Stimulated activated CD8-positive, alpha-beta memory T cell treated with anti-CD3 and anti-CD28 coated beads, Interleukin-2, amount 100 ng/mL, for 48 hours (primary cell): ENCODE measurements around the gene SNAP29.
"Not testable (repeated sequence)": the region's sequence is repeated elsewhere in the genome, so short reads cannot be mapped to it uniquely, and the experiment has no call there.

Experiments used
- DNase-seq, 2 donors: peaks; one replicate each; pipeline ENCODE4 v3.0.0-alpha.2; 2020; ENCODE audit warnings: low read depth in 2 of 2

The SNAP29 gene

DNA sequence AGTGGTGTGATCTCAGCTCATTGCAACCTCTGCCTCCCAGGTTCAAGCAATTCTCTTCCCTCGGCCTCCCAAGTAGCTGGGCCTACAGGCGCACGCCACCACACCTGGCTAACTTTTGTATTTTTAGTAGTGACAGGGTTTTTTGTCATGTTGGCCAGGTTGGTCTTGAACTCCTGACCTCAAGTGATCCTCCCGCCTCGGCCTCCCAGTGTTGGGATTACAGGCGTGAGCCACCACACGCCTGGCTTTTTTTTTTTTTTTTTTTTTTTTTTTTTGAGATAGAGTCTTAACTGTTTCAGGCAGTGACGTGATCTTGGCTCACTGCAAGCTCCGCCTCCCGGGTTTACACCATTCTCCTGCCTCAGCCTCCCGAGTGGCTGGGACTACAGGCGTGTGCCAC is 71.6 kb downstream of the SNAP29 start:
- not testable (repeated sequence) for DNase-seq

DNA sequence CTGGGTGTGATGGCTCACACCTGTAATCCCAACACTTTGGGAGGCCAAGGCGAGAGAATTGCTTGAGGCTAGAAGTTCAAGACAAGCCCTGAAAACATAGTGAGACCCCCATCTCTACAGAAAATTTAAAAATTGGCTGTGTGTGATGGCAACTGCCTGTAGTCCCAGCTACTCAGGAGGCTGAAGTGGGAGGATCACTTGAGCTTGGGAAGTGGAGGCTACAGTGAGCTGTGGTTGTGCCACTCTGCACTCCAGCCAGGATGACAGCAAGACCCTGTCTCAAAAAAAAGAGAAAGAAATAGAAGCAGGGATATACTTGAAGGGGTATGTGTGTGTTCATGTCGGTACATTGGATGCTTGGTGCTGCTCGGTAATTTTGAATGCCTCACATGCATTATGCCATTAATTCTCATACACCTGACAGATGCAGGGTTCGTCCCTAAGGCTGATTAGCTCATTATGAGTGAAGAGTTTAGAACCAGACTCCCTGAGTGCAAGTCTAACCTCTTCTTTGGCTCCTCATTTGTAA is 72.4 kb downstream of the SNAP29 start:
- DNase-seq = no peak

DNA sequence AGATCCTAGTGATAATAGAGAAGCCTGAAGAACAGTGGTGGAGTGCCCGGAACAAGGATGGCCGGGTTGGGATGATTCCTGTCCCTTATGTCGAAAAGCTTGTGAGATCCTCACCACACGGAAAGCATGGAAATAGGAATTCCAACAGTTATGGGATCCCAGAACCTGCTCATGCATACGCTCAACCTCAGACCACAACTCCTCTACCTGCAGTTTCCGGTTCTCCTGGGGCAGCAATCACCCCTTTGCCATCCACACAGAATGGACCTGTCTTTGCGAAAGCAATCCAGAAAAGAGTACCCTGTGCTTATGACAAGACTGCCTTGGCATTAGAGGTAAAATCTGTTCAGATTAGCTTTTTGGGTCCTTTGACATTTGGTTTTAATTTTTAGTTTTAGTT is 75.1 kb downstream of the SNAP29 start:
- no peak for DNase-seq

DNA sequence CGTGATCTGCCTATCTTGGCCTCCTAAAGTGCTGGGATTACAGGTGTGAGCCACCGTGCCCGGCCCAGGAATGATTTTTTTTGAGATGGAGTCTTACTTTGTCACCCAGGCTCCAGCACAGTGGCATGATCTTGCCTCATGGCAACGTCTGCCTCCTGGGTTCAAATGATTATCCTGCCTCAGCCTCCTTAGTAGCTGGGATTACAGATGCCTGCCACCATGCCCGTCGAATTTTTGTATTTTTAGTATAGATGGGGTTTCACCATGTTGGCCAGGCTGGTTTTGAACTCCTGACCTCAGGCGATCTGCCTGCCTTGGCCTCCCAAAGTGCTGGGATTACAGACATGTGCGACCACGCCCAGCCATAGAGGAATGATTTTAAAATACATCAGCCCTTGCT is 76.2 kb downstream of the SNAP29 start:
- DNase-seq = not testable (repeated sequence)

DNA sequence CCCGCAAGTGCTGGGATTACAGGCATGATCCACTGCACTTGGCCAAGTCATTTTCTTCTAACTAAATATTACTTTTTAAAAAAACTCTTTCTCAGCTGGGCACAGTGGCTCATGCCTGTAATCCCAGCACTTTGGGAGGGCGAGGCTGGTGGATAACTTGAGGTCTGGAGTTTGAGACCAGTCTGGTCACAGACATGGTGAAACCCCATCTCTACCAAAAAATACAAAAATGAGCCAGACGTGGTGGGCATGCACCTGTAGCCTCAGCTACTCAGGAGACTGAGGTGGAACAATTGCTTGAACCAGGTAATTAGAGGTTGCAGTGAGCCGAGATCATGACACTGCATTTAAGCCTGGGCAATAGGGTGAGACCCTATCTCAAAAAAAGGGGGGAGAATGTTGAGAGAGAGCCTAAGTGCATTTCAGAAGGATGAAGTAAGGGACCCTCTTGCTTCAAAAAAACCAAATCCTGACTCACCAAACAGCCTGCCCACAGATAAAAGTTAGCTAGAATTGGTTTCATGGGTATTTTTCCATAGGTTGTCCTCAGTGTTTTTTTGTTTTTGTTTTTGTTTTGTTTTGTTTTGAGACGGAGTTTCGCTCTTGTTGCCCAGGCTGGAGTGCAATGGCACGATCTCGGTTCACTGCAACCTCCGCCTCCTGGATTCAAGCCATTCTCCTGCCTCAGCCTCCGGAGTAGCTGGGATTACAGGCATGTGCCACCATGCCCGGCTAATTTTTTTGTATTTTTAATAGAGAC is 77.2 kb downstream of the SNAP29 start:
- DNase-seq = not testable (repeated sequence)

DNA sequence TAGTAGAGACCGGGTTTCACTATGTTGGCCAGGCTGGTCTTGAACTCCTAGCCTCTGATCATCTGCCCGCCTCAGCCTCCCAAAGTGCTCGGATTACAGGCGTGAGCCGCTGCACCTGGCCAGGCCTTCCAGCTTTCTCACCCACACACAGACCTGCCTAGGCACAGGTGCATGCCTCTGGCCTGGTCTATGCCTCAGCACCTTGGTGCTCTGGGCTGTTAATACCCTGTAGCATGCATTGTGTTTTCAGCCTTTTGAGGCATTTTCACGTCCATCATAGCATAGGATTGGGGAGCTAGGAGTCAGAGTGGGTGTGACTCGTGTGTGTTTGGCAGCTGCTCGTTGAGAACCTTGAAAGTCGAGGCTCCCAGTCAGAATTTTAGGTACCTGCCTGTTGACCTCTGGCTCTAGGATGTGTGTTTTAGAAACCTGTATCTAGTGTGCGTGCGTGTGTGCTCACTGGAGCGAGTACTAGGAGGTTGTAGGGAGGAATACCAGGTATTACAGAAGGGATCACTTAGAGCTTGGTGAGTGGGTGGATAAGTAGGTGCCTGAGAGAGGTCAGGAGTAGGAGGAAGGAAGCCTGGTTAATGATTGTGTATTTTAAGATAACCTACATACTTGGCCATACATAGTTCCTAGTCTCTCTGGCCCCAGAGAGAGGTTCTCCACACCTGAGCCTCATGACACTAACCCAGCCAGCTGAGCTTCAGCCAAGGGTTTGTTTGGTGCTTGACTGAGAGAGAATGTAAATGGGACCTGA is 78.4 kb downstream of the SNAP29 start:
- DNase-seq = no peak

DNA sequence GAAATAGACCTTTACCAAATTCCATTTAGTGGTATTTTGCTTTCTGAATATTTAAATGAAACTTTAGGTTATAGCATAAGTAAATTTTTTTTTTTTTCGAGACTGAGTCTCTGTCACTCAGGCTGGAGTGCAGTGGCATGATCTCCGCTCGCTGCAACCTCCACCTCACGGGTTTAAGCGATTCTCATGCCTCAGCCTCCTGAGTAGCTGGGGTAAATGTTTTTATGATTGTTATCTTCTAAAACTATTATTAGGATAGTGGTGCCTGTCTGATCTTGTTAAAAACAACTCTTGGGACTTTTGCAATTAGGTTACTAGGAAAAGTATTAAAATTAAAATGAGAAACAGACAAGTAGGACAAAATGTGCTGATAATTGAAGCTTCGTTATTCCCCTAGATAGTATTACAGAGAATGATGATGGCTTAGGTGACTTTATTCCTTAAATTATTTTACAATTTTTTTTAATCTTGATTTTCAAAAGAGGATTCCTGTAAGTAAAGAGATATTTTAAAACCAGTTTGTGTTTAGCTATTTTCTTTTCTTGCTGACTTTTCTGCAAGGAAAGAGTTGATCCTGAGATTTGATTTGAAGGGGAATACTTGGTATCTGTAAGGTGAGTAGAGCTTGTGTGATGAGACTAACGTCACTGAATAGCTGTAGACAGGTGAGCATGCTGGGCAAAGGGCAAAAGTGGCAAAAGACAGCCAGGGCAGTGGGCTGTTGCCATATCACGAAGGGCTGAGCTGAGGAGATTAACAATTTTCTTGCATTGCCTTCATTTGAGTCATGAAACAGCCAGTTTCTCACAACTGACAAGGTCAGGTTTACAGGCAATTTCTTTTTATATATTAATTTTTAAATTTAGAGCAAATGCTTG is 79.2 kb downstream of the SNAP29 start:
- DNase-seq = no peak

DNA sequence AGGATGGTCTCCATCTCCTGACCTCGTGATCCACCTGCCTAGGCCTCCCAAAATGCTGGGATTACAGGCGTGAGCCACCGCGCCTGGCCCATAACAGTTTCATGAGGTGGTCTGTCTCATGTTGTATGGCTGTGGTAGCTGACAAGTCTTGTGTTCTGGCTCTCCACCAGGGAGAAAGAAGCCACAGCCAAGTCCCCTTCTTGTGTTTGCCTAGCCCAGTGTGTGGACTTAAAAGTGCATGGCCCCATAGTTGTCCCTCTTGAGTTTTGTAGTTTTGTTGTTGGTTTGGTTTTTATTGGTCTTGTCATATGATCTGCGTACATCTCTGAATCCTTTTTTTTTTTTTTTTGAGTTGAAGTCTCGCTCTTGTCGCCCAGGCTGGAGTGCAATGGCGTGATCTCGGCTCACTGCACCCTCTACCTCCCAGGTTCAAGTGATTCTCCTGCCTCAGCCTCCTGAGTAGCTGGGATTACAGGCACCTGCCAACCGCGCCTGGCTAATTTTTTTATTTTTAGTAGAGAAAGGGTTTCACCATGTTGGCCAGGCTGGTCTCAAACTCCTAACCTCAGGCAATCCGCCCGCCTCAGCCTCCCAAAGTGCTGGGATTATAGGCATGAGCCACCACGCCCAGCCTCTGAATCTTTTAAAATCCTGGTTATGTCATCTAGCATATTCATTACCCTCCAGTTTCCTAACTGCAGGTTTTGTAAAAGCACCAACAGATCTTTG is 80.8 kb downstream of the SNAP29 start:
- DNase-seq = not testable (repeated sequence)

DNA sequence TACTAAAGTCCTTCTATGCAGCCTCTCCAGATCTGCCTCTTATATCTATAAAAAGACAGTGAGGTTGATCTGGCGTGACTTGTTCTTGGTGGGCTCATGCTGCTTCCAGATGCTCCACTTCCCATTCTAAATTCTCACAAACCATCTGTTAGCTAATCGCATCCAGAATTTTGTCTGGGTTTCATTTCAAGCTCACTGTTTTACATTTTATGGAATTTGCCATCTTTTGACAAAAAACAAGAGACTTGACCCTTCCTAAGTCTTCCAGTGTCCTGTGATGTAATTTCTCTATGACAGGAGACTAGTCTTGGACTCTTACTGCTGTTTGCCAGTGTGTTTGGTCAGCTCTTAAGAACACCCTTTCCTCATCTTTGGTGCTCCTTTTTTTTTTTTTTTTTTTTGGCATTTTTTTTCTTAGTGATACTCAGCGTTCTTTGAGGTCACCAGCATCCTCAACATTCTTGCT is 81.4 kb downstream of the SNAP29 start:
- DNase-seq = no peak
